UCSD-AML1 (cell line): Measurements from ENCODE around the gene SUGCT.

Experiments used
- DNase-seq: peaks from one replicate; lab custom pipeline; 2025; ENCODE audit not compliant: unreplicated experiment; lab: John Stamatoyannopoulos, UW

SUGCT gene

DNA sequence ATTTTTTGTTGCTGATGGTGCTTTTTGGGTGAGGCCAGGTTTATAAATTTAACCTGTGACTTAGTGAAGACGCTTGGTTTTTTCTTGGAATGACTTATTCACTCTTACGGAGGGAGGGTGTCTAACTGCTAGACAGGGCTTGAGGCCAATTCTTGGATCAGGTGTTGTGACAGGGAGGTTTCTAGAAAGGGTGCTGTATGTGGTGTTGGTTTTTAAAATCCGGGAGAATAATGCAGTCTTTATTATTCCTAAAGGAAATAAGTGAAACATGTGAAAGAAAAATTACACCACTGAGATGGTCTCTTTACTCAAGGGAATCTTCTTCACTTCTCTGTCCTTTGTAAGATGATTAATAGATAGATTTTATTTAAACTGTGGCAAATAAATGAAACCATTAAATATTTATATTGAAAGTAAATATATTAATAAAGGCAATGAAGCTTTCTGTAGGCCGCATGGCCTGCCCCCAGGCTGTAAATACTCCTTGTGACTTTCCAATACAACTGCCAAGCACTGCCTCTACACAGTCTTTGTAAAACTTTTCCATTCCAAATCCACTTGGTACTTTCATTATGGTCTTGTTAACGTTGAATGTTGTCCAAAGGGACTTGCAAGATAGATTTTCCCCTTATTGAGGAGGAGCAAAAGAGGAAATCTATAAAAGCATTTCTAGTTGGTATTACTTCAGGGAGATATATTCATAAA is 323.1 kb downstream of the SUGCT start:
- no peak for DNase-seq

DNA sequence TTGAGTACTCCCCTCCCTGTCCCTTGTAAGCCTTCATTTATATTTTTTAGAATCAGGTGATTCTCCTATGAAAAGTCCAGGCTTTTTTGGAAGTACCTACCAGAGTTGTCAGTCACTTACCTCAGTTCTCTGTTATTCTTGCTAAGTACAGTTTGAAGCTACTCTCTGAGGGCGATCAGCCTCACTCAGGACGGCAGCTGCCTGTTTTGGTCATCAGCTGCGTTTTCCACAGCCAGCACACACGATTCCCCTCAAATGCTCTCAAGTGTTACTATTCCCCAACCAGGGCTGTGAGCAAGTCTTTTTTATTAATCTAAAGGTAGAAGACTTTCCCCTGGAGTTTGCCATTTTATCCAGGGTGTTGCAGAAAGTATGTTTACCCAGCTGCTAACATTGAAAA is 328.6 kb downstream of the SUGCT start:
- DNase-seq: no peak

DNA sequence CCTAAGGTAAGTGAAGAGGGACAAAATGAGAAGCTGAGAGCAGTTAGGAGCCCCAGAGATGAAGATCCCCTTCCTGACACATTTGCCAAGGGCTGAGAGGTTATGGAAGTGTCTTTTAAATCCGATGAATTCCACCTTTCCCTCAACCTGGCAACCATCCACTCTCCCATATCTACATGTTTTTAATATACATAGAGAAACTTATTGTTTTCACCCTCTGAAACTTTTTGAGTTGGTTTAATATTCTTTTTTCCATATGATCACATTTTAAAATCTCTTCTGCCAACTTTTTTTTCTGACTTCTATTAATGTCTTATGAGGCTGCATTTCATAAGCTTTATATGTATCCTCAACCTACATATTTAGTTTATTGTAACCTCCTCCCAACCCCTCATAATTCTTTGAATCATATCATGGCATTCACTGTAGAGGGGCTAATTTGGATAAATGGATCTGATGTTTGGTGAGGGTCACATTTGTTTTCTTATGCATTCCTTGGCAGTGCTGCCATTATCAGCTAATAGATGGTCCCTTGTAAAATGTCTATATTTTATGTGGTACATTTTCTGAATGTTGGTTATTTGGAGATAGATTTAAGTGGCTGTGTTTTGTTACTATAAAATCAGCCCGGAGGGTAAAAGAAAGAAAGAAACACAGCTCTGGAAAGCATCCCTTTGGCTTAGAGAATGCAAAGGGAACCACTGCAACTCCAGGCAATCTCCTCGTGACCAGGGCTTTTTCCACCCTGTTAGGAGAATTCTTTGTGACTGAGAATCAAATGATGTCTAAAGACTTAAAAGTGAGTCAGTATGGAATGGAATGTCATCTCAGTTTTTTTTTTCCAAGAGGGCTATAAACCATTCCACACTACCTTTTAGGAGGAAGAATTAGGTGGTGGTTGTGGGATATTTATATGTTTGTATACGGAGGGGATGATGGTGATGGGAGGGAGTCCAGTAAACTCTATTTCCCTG is 334.4 kb downstream of the SUGCT start:
- DNase-seq: no peak

DNA sequence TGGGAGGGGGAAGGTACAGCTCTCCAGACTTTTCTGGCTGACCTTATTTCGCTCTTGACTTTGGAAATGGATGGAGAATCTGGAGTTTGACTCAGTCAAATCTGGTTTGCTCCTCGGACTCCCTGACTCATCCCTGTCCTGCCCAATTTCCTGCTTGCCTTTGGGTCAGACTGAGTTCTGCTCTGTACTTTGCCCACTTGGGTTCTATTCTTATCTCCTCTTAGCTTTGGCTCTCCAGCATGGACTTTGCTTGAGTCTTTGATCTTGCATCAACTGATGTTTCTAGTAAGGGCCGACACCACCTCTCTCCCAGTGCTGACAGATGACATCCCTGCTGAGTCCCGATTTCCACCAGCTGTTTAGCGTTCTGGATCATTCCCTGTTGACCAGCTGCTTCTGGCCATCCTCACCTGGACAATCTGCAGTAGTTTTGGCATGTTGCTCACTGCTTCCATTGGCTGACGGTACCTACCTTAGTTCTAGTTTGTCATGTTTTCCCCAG is 335.3 kb downstream of the SUGCT start:
- no peak for DNase-seq

DNA sequence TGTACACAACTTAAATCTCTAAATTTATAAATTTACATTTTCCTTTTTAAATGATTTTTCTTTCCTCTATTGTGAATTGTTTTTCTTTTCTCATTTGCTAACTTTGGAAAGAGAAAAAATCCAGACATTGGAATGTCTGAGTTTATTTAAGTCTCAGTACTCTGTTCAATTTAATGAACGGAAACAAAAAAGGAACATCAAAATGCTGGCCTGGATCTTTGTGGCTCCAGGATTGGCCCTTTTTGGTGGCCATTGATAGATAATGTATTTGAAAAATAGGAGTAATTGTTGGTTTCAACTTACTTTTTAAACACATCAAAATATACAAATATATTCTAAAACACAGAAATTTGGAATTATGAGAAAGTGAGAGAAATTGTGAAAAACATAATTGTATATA is 336.0 kb downstream of the SUGCT start:
- DNase-seq: no peak

DNA sequence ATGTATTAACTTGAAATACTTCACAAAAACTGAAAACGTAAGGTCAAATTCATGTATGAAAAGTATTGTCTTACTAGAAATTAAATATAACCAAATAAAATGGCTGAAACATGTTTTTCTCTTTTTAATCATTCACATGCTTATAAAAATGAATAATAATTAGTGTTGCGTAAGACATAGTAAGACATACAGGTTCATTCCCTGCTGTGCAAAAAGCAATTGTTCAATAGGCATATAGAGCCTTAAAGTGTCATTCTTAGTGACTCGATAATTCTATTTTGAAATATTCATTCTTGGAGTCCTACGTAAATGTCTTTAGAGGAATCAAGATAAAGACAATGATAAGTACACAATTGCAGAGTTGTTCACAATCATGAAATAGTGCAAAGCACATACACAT is 337.1 kb downstream of the SUGCT start:
- DNase-seq: no peak

DNA sequence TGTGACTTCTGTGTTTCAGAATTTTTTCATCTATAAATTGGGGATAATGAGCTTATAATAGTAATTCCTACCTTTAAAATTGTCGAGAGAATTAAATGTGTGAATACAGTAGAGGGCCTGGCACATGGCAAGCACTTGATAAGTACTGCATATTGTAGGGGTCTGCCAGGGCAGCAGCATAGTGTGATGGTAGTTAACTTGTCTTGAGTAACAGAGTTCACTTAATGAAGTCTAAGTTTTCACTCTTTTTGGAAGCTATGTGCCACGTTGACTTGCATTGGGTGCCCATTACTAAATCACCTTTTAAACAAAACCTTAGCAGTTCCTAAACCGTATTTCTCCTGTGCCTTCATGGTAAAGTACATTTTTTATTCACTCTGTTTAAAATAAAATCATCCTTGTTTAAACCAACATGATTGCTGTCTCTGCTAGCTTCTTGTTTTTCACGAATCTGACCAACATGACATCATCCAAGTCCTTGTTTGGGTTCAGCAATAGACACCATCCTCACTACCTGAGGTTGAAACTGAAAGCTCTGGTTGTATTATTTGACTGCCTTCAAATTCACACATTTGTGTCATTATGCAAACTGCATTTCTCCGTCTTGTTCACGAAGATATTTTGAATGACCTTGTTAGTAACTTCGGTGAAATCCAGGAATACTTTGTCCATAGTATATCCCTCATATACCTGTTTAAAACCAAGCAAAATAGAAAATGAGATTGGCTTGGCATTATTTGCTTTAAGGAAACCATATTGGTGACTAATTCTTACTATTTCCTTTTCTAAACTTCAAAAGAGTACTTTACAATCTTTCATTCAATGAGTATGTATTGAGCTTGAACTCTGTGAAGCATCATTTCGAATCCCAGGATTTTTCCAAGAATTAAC is 340.2 kb downstream of the SUGCT start:
- DNase-seq: no peak

DNA sequence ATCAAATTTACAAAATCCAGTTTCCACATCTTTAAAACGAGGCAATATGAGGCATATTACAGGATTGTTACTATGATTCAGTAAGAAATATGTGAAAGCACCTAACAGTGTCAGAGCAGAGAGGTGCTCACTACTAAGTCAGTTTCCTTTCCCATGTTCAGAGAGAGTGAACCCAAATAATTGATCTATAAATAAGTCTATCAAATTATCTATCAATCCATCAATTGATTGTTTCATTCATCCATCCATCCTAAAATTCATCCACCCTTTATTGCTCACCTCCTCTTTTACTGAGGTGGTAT is 340.8 kb downstream of the SUGCT start:
- no peak for DNase-seq

DNA sequence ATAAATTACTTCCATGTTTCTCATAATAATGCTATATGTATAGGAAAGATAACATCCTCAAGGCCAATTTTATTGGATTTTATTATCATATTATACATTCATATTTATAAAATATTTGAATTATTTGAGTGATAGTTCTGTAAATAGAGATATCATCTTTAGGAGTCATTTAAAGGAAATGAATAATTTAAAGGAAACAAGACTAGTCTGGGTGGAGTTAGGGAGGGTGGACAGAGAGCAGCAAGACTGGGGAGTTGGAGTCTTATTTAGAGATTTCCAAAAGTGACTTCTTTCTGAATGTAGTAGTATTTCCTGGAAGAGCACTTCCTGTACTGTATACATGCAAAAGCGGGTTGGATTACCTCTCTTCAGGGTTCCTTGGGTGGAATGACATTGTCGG is 342.3 kb downstream of the SUGCT start:
- no peak for DNase-seq

DNA sequence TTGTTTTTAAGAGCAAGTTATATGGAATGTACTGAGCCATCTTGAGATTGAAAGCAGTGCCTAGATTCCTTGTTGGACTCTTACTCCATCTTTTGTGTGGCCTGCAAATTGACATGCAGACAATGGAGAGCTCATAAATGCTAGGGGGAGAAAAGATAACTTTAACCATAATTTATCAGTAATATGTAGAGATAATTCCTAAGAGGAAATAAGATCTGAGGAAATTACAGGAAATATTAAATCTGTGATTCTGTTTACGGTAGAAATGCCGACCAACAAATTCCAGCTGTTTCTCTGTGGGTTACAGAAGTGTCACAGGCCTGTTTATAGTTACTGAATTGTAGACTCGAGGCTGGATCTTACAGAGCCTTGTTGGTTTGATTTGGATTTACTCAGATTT is 348.0 kb downstream of the SUGCT start:
- no peak for DNase-seq

DNA sequence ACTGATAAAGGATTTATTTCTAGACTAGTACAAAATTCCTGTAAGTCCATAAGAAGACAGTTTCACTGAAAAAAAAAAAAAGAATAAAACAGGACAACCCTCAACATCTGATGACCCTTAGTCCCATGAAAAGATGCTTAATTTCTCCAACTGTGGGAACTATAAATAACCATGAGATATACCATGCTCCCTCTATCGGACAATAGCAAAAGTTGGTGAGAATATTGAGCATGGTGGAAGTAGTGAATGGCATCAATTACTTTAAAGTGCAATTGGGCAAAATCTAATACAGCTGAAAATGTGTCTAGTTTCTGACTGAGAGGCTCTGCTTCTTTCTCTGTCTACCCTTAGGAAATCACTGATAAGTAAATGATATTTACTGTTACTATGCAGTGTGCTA is 348.8 kb downstream of the SUGCT start:
- DNase-seq: no peak

DNA sequence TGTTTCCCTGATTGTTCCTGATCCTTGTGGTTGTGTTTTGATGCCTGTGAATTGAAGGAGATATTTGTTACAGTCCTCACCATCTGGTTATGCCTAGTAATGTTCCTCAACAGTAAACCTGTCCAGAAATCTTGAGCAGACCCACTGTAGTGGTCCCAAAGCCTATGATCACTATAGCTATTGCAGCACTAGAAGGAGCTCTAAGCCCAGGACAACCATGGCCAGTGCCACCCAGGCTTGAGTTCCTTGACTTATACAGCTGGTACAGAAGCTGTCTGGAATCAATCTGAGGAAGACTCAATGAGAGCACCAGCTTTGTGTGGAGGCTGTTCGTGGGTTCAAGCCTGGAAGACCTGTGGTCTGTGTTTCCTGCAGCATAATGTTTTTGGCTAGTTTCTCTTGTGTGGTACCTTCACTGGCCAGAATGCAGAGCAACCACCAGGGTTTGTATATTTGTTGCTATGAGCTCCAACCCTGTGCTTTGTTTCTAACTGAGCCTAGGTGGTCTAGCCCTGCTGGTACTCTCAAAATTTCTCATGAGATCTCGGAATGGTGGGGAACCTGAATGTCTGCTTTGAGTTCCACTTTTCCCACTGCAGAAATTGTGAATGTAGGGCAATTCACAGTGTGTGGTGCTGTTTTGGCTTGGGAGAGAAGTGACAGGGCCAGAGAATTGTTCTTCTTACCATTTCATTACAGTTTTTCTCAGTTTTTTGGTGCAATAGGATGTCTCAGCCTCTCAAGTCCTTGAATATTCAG is 355.2 kb downstream of the SUGCT start:
- DNase-seq: peak; percentile 5

DNA sequence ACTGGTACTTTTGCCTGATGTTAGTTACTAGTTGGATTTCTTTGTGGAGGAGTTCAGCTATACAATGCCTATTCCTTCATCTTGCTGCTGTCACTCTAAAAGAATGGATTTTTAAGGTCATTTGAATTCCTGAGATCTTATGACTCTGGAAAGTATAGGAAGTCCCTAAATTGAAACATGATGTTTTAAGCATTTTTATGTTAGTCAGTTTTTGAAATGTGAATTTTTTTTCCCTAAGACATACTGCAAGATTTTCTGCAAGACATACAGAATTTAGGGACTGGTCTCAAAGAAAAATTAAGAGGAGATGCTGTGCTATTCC is 355.8 kb downstream of the SUGCT start:
- no peak for DNase-seq

DNA sequence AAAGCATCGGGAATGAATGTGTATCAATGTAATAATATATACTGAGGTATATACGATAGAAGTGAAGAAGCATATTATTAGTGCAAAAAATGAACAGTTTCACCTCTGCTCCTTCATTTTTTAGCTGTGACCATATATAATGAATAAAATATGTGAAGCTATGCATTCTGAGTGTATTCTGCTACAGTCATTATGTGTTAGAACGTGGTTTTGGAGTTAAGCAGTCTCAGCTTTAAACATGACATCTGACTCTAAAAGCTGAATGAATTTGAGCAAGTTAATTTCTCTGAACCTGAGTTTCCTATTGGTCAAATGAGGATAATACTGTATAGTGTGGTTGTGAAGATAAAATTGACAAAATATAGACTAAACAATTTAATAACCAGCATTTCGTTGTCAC is 358.1 kb downstream of the SUGCT start:
- DNase-seq: no peak

DNA sequence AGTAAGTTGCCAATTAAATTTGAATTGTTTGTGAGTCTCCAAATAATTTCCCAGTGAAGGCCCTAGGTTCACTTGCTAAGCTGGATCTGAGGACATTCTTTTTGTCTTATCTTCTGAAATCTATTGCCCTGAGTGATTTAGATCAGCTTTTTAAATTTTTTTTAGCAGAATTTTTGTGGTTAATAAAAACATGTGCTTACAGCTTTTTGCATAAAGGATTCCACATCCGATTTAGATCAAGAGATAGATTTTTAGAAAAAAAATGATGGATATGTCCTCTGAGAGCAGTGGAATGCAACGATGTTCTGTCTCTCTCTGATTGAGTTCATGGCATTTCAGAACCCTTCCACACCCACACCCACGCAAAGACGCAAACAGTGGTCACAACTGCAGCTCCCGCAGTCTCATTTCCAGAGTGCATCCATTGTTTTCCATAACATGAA is 358.8 kb downstream of the SUGCT start:
- no peak for DNase-seq

DNA sequence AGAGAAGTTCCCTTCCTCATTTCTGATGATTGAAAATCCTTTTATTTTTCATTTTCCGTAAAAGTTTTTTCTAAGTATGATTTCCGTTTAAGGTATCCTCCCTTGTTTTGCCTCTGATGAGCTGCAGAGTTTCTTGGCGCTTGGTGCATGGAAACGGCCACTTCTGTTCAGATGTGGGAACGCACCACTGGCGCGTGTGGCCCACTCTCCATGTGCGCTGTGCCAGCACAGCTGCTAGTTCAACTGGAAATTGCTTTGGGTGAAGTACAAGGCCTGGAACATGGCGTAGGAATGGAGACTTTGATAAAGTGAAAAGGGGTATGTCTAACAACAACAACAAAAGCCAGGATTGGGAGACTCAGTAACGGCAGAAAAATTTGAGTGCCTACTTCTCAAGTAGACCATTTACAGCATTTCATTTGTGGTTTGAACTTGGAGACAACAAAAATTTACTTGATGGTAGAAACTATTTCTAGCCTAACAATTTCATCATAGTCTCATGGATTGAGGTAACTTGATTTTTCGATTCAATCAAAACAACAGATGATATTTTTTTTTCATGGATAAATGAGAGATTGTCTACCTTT is 364.2 kb downstream of the SUGCT start:
- DNase-seq: no peak

DNA sequence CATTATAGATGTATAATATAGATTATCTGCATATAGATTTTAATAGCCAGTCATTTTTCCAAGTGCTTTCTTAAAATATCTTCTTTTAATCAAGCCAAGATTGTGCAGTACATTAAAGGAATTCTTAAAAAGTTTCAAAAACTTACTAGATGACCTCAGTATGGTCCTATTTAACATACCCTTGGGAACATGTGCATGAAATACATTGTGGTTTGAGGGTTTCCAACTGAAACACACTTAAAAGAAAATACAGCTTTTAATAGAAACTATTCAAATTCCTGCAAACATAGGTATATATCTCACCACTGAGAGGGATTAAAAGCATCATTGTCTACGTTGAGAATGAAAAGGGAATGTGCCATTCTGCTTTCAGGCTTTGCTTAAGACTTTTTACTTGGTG is 364.9 kb downstream of the SUGCT start:
- no peak for DNase-seq

DNA sequence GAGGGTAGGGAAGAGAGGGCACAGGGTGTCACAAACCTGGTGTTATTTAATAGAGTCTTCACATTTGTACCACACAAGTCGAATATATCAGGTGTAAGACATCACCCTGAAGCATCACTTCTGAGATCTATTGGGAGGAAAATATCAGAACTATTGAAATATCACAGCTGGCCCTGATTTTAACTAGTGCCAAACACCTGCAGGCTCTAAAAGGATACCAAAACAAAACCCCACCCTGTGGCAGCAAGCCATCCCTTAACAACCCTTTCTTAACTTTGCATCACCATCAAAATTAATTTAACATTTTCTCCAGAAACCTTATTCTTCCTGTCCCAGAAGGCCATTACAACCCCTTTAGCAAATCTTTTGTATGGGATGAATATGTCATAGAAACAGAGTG is 365.4 kb downstream of the SUGCT start:
- DNase-seq: no peak

DNA sequence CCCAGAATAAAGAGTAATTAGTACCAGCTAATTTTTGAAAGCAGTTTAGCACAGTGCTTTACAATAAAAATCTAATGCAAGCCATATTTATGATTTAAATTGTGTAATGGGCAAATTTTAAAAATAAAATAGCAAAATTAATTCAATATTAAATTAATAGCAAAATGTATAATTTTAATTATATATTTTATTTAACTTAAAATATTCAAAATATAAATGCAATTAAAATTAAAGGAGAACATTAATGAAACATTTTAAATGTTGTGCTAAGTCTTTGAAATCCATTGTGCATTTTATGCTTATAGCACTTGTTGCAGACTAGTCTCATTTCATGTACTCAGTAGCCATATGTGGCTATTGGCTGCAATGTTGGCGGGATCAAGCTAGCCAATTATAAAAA is 367.6 kb downstream of the SUGCT start:
- no peak for DNase-seq

DNA sequence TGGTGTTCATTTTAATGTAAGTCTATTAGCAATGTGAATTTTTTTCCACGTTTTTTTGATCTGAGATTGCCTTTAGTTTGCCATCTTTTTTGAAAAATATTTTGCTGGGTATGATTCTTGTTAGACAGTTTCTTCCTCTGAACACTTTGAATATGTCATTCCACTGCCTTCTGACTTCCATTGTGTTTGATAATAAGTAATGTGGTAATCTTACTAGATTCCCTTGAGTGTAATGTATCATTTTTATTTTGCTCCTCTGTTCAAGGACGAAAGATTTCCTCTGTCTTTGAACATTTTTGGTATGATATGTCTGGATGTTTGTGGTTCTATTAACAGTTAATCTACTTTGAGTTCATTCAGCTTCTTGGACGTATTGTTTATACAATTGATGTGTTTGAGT is 371.4 kb downstream of the SUGCT start:
- DNase-seq: no peak
